NOMO-1 treated with DMSO at 0.1 percent for 48 hours (cell line): ENCODE data around the gene THSD4.
"Not testable (repeated sequence)": the region's sequence is repeated elsewhere in the genome, so short reads cannot be mapped to it uniquely, and the experiment has no call there.

Source experiments
- DNase-seq: peaks from one replicate; lab custom pipeline; 2025; ENCODE audit not compliant: unreplicated experiment; lab: John Stamatoyannopoulos, UW

Gene THSD4

GRCh38 chr15:71342658-71343057 is 227.4 kb downstream of the THSD4 start:
- no peak for DNase-seq

DNA sequence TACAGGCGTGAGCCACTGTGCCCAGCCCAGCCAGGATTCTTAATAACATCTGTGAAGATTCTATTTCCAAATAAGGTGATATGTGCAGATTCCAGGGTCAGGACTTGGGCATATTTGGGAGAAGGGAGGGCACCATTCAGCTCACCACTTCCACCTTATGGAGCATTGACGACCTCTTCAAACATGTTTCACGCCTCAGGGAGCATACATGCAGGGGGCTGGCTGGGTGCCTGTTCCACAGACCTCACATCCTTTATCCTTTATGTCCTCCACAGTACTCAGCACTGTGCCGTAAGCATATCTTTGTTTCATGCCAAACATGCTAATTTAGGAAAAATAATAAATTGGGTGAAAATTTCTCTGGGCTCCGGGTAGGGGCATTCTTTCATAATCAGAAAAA is 229.0 kb downstream of the THSD4 start:
- no peak for DNase-seq

GRCh38 chr15:71345186-71345585 is 229.9 kb downstream of the THSD4 start:
- no peak for DNase-seq

DNA sequence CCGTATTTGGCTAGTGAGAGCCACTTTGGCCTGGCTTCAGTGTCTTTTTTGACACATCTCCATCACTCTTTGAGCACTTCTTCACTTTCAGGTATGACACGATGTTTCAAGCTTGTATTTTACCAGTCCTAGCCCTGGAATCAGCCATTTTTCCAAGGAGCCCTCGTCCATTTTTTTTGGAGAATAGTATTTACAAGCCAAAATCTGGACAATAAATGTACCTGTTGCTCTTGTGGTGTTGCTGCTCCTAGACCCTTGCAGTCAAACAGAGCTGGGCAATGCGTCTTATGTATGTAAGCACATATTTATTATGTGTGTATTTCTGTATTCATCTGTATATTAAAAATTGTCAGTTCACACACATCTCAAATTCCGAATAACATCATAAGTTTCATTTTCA is 231.2 kb downstream of the THSD4 start:
- DNase-seq: no peak

DNA sequence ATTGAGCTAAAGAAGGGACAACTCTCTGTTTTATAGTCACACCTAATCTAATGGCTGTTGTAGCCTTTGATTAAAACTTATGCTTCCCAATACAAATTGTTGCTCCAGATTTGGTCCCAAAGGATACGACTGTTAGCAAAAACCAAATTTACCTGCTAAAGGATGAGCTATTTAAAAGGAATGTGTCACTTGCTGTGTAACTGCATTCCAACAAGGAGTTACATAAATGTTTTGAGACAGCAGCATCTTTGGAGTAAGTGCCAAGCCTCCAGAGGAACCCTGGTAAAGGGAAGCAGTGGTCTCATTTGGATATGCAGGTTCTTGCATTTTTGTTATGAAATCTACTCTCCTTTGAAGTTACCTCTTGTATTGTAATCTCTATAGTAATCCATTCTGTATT is 233.3 kb downstream of the THSD4 start:
- DNase-seq: no peak

DNA sequence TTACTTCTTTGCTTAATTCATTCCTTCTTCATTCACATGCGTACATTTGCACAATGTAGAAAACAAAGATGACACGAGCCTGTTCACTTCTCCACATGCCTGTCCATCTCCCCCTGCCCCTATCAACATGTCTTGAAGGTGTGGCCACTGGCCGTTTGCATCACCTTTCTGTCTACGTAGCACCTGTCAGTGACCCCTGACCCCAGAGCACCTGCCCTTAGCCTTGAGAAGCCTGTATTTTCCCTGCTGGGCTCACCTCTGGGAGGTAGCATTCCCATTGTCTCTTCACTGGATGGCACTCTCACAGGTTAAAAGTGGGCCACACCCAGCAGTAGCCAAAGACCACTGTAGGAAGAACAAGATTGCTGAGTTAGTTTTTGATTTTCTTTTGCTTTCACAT is 234.1 kb downstream of the THSD4 start:
- no peak for DNase-seq

GRCh38 chr15:71349736-71350526 is 234.7 kb downstream of the THSD4 start:
- DNase-seq: no peak

DNA sequence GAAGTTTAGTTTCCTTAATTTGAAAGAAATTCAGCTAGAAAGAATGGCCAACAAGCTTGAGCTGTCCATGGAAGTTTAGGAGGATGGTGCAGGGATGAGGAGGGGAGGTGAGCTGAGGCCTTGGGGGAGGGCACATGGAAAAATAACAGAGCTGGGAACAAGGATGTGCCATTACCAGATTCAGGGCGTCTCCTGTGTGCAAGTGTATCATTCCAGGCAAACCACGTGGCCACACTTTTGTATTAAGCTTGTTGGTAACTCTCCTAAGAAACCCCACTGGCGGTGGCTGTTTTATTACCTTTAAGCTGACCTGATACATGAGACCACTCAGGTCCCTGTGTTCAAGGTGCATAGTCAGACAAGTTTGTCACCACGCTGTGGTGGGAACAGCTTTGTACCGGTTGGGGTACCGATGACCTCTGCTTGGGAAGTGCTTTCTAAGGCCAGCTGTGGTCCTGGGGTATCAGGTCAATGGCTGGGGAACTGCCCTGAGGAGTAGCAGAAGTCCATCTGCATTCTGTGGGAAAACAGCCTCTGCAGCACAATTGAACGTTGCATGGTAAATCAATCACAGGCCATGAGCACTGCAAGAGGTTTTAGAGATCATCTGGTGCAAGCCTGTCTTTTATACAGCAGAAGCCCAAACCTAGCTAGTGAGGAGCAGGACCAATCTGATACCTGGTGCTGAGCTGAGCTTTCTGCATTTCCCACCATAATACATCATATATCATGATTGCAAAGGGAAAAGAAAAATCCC is 235.5 kb downstream of the THSD4 start:
- no peak for DNase-seq

GRCh38 chr15:71352125-71352524 is 236.9 kb downstream of the THSD4 start:
- no peak for DNase-seq

- no peak for DNase-seq
These were observed 237.5 kb downstream of the THSD4 start for GRCh38 chr15:71352765-71353164.

GRCh38 chr15:71353171-71353570 is 237.9 kb downstream of the THSD4 start:
- no peak for DNase-seq

- no peak for DNase-seq
These were observed 240.0 kb downstream of the THSD4 start for GRCh38 chr15:71355268-71355667.

GRCh38 chr15:71357321-71357732 is 242.1 kb downstream of the THSD4 start:
- DNase-seq: no peak

DNA sequence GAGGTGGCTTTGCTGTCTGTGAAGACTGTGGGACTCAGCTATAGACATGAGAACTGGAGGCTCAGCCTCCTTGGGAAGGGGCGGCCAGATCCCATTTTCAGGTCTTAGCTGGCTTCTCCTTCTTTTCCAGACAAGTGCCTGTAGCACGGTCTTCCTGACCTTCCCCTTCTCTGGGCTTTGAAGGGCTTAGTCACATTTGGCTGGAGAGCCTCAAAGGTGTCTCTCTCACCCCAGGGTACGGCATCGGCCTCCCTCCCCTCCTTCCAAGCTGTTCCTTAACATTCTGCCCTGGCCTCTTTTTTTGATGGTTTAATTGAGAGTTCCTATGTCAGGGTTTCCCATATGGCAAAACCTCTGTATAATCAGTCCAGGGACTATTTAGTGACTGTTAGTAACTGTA is 242.7 kb downstream of the THSD4 start:
- no peak for DNase-seq

- no peak for DNase-seq
These were observed 244.0 kb downstream of the THSD4 start for GRCh38 chr15:71359246-71359645.

DNA sequence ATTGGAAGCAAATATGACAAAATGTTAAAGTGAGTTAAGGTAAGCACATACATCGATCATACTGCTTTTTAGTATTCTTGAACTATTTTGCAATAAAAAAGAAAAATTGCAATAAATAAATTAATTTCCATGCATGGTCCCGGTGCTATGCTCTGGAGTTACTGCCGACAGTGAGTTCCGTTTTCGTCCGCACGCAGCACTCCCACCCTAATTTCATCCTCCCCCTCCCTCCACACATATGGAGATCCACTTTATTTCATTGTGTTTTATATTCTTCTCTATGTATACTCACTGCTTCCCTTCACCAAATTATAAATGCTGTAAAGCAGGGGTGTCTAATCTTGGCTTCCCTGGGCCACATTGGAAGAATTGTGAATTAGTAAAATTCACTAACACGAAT is 247.3 kb downstream of the THSD4 start:
- DNase-seq: no peak

DNA sequence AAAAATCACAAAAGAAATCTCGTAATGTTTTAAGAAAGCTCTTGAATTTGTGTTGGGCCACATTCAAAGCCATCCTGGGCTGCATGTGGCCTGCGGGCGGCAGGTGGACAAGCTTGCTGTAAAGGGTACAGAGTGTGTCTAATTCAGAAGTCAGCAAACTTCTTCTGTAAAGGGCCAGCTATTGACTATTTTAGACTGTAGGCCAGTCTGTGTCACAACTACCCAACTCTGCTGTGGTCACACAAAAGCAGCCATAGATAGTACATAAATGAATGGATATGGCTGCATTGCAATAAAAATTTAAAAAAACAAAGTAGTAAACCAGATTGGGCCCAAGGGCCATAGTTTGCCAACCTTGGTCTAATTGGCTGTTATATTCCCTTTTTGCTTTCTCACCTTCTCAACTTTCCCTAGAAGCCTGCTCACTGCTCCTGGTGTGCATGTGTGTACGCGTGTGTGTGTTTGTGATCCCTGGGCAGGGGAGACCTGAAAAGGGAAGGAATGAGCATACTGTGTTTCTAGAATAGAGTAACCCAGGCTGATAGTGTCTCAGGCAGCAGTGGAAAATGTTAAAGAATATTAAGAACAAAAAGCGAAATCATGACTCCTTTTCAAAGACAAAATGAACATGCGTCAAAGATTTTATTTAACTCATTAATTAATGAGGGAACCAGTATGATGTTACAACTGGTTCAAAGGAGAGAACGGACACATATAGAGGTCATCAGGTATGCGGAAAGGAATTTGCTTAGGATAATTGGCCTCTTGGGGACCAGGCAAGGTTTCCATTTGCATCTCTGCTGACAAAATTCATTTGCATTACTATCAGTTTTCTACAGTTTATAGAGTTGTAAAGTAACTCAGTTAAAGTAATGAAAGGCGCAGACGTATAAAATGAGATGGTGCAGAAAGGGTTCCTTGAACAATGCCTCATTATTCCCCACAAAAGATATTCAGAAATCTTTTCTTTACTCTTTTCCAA is 248.0 kb downstream of the THSD4 start:
- no peak for DNase-seq

DNA sequence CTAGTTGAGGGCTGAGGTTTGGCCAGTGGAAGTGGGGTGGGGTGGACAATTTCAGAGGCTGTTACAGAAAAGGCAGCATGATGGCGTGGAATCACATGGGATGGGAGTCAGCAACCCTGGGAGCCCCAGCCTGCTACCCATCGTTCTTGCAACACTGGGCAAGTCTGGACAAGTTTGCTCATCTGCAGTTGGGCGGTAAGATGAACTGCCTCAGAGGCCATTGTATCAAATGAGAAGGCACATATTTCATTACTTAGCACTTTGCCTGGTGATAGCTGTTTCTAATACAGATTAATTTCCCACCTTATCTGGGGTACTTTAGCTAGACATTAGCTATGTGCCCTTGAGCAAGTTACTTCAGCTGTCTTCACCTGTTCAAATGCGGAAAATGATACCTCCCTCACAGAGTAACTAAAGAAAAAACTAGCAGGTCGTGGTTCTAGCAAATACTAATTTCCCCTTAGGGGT is 248.9 kb downstream of the THSD4 start:
- no peak for DNase-seq

DNA sequence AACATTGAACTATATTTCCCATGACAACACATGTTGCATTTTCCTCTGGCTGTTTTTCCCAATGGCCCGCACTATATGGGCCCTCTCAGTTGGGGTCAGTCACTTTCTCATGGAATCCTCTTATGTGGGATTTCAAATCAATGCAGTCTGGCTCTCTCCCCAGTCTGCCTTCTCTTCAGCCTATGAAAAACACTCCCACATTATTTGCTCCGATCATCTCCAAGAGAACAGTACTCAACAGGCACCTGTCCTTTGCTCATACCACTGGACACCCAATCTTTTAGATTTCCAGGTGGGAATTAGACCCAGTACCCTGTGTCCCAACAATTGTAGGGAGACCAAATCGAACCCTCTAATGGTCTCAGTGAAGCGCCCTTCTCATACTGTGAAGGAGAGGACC is 251.3 kb downstream of the THSD4 start:
- no peak for DNase-seq

- DNase-seq: no peak
These were observed 251.7 kb downstream of the THSD4 start for GRCh38 chr15:71366926-71367325.

DNA sequence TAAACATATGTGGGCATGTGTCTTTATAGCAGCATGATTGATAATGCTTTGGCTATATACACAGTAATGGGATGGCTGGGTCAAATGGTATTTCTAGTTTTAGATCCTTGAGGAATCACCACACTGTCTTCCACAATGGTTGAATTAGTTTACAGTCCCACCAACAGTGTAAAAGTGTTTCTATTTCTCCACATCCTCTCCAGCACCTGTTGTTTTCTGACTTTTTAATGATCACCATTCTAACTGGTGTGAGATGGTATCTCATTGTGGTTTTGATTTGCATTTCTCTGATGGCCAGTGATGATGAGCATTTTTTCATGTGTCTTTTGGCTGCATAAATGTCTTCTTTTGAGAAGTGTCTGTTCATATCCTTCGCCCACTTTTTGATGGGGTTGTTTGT is 252.5 kb downstream of the THSD4 start:
- DNase-seq: not testable (repeated sequence)
